Liver (tissue), 9 donors: ENCODE results near the gene HIP1. TPM values are rescaled to one million over a fixed set of nuclear protein-coding genes. Genes with fewer than 3 reads are reported as not detected.

Experiments
- DNase-seq: peaks from one replicate; pipeline ENCODE4 v3.0.0-alpha.2; 2017; ENCODE audit warnings: low spot score
- H3K27ac ChIP-seq, 2 donors: one replicate each; pipeline ENCODE4 v1.7.0; 2013; ENCODE audit warnings: inconsistent platforms in 2 of 2, low read length in 2 of 2, control low read depth in 1 of 2, low read depth in 1 of 2, mild to moderate bottlenecking in 1 of 2
- H3K27me3 ChIP-seq, 4 donors: one replicate each; pipeline versions ENCODE4 v1.6.1 to v1.7.0; 2013; ENCODE audit warnings: low read length in 3 of 4, inconsistent platforms in 1 of 4, mild to moderate bottlenecking in 1 of 4, moderate library complexity in 1 of 4; ENCODE audit not compliant: control insufficient read depth in 4 of 4, insufficient read depth in 4 of 4
- H3K36me3 ChIP-seq, 4 donors: one replicate each; pipeline versions ENCODE4 v1.6.1 to v1.7.0; 2013; ENCODE audit warnings: low read length in 3 of 4, mild to moderate bottlenecking in 3 of 4, low read depth in 1 of 4, moderate library complexity in 1 of 4; ENCODE audit not compliant: control insufficient read depth in 4 of 4, insufficient read depth in 3 of 4
- H3K4me1 ChIP-seq, 4 donors: one replicate each; pipeline versions ENCODE4 v1.6.1 to v1.7.0; 2013; ENCODE audit warnings: low read length in 3 of 4, mild to moderate bottlenecking in 3 of 4, moderate library complexity in 1 of 4; ENCODE audit not compliant: control insufficient read depth in 4 of 4, insufficient read depth in 4 of 4
- H3K4me3 ChIP-seq, 3 donors: one replicate each; pipeline versions ENCODE4 v1.6.1 to v1.7.0; 2013; ENCODE audit warnings: low read length in 3 of 3, control low read depth in 1 of 3, low read depth in 1 of 3, mild to moderate bottlenecking in 1 of 3
- H3K9ac ChIP-seq, 2 donors: one replicate each; pipeline ENCODE4 v1.7.0; 2013; ENCODE audit warnings: low read length in 2 of 2, mild to moderate bottlenecking in 2 of 2, moderate library complexity in 2 of 2, control low read depth in 1 of 2, low read depth in 1 of 2
- H3K9me3 ChIP-seq, 4 donors: one replicate each; pipeline versions ENCODE4 v1.6.1 to v1.7.0; 2013; ENCODE audit warnings: low read length in 3 of 4; ENCODE audit not compliant: control insufficient read depth in 4 of 4
- EGR1 ChIP-seq, 2 donors: IDR thresholded peaks; 2 replicates each; pipeline ENCODE4 v1.6.1; 2016 to 2018; ENCODE audit warnings: antibody characterized with exemption in 2 of 2, low read depth in 2 of 2
- FOXA1 ChIP-seq: IDR thresholded peaks from 2 replicates; pipeline ENCODE4 v1.6.1; 2016; ENCODE audit warnings: antibody characterized with exemption
- FOXA2 ChIP-seq: IDR thresholded peaks from 2 replicates; pipeline ENCODE4 v1.6.1; 2016; ENCODE audit warnings: antibody characterized with exemption
- GABPA ChIP-seq, 2 donors: IDR thresholded peaks in 1 of 2; conservative IDR thresholded peaks in 1 of 2; 2 replicates each; pipeline ENCODE4 v1.6.1; 2016; ENCODE audit warnings: antibody characterized with exemption in 2 of 2, mild to moderate bottlenecking in 1 of 2, moderate library complexity in 1 of 2
- JUND ChIP-seq, 2 donors: IDR thresholded peaks; 2 replicates each; pipeline ENCODE4 v1.6.1; 2016; ENCODE audit warnings: antibody characterized with exemption in 2 of 2
- NR2F2 ChIP-seq: IDR thresholded peaks from 2 replicates; pipeline ENCODE4 v1.6.1; 2016; ENCODE audit warnings: antibody characterized with exemption
- RAD21 ChIP-seq, 2 donors: IDR thresholded peaks; 2 replicates each; pipeline ENCODE4 v1.6.1; 2016; ENCODE audit warnings: antibody characterized with exemption in 2 of 2, mild to moderate bottlenecking in 2 of 2
- RXRA ChIP-seq, 2 donors: IDR thresholded peaks; 2 replicates each; pipeline ENCODE4 v1.6.1; 2017 to 2018; ENCODE audit warnings: antibody characterized with exemption in 2 of 2, mild to moderate bottlenecking in 1 of 2
- SP1 ChIP-seq: IDR thresholded peaks from 2 replicates; pipeline ENCODE4 v1.6.1; 2018; ENCODE audit warnings: antibody characterized with exemption, mild to moderate bottlenecking
- TAF1 ChIP-seq: conservative IDR thresholded peaks from 2 replicates; pipeline ENCODE4 v1.6.1; 2016; ENCODE audit warnings: antibody characterized with exemption, mild to moderate bottlenecking
- YY1 ChIP-seq: IDR thresholded peaks from 2 replicates; pipeline ENCODE4 v1.6.1; 2016; ENCODE audit warnings: antibody characterized with exemption, mild to moderate bottlenecking
- WGBS: extraction: QIAGEN DNeasy Blood & Tissue Kit; methylation state at CpG from one replicate; pipeline ENCODE4 v1.1.7; 2013; 5-methylcytosine and 5-hydroxymethylcytosine counted together
- polyA plus RNA-seq, 2 donors: library from polyadenylated mRNA; stranded (reverse) in 1 of 2; unstranded in 1 of 2; fragments of 200-250 nt in 1 of 2; fragments of >200 nt in 1 of 2; fragmentation: Nextera tagmentation in 1 of 2; extraction: Ambion mirVana in 1 of 2; gene quantifications; one replicate each; pipeline versions ENCODE4 v1.2.1 to v1.2.3, GENCODE V29; 2013 to 2015
- total RNA-seq, 2 donors: library from RNA; depleted of rRNA; stranded (reverse); fragments of >200 nt; gene quantifications; one replicate each; pipeline ENCODE4 v1.2.3, GENCODE V29; 2014
- TF ChIP-seq, protein P1 (sequence below): fragments of 150-350 bp; IDR thresholded peaks from 2 replicates; pipeline ENCODE4 v1.5.1; 2017; ENCODE audit warnings: improper control_type of control experiment, low read depth, low read length; ENCODE audit not compliant: missing input control
- TF ChIP-seq, protein P2 (sequence below): IDR thresholded peaks from 2 replicates; pipeline ENCODE4 v1.6.1; 2016; ENCODE audit warnings: antibody characterized with exemption, mild to moderate bottlenecking
- TF ChIP-seq, protein P3 (sequence below): IDR thresholded peaks from 2 replicates; pipeline ENCODE4 v1.6.1; 2016; ENCODE audit warnings: antibody characterized with exemption
- donor health status: healthy.
- donor health status: healthy.
- donor health status: healthy.
- donor health status: healthy.
- donor health status: healthy.

Gene HIP1
- total and polyA plus RNA-seq, 4 donors, result 3.8 to 13.6 (median 7.8) TPM

DNA sequence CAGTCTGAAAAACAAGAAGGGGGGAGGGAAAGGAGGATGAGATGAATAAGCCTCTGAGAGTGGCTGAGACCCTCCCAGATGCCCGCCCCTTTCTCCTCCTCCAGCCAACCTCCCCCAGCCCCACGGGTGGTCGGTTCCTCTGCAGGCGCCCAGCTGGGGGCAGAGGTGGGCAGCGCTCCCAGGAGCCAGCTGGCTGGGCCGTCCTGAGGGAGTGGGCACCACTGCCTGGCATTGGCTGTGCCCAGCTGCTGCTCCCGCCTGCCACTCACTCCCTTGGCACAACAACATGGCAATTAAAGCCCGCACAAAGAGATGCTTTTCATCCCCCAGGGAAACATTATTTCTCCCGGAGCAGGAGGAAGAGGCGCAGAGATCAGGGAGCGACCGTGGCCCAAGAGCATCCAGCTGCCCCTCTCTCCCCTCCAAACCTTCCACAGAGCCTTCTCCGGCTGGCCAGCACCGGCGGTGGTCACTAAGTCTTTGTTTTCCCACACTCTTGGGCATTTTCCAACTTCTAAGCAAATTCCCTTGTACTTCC, 139.4 kb downstream of the HIP1 start (continued):
- TF ChIP-seq, protein P1, sequence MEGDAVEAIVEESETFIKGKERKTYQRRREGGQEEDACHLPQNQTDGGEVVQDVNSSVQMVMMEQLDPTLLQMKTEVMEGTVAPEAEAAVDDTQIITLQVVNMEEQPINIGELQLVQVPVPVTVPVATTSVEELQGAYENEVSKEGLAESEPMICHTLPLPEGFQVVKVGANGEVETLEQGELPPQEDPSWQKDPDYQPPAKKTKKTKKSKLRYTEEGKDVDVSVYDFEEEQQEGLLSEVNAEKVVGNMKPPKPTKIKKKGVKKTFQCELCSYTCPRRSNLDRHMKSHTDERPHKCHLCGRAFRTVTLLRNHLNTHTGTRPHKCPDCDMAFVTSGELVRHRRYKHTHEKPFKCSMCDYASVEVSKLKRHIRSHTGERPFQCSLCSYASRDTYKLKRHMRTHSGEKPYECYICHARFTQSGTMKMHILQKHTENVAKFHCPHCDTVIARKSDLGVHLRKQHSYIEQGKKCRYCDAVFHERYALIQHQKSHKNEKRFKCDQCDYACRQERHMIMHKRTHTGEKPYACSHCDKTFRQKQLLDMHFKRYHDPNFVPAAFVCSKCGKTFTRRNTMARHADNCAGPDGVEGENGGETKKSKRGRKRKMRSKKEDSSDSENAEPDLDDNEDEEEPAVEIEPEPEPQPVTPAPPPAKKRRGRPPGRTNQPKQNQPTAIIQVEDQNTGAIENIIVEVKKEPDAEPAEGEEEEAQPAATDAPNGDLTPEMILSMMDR, result no peak
- TF ChIP-seq JUND (IDR thresholded peaks at IDR 0.05), result no peak
- no peak for TF ChIP-seq SP1
- no peak for TF ChIP-seq TAF1
- no peak for TF ChIP-seq EGR1 (IDR thresholded peaks at IDR 0.05; ENCODE audit: low read depth in 2 of 2)

DNA sequence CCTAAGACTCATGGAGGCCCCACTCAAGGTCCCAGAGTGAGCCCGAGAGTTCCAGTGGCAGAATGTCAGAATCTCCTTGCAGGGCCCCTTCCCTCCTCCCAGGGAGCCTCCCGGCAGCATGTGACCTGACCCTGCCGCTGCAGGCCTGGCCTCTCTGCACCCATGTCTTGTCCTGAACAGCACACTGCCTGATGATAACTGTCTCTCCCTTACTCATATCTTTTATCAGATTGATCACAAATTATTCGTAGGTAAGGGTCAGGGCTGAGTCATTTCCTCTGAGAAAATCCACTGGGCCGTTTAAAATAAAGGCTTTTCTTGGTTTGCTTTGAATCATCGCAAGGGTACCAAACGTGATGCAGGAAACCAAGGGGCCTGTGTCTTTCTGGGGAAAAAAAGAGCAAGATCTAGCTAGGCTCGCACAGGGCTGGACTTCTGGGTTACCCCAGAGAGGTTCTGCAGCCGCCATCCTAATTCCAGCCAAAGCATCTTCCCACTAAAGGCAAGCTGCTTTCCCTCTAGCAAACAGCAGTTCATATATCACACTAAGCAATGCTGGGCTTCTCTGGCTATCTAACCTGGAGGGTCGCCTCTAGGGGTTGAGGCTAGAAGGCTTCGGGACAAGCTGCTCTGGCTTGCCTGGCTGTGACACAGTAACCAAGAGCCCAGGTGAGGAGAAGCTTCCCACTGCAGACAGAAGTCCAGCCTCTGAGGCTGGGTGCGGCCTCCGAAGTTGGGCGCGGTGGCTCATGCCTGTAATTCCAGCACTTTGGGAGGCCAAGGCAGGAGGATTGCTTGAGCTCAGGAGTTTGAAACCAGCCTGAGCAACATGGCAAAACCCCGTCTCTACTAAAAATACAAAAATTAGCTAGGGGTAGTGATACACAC, 141.8 kb downstream of the HIP1 start:
- no peaks in the 10 kb centered on the region for H3K9me3 ChIP-seq
- 80% methylated on average over 16 of the region's 16 CpGs for WGBS
- no peaks in the 10 kb centered on the region for H3K4me1 ChIP-seq
- no peaks in the 10 kb centered on the region for H3K27me3 ChIP-seq
- no peak overlapping the region for H3K27ac ChIP-seq
- peaks cover 3 to 20% (median 11%) of the 10 kb centered on the region in 4 donors for H3K36me3 ChIP-seq
- no peak overlapping the region for H3K4me3 ChIP-seq
- TF ChIP-seq, protein P2, sequence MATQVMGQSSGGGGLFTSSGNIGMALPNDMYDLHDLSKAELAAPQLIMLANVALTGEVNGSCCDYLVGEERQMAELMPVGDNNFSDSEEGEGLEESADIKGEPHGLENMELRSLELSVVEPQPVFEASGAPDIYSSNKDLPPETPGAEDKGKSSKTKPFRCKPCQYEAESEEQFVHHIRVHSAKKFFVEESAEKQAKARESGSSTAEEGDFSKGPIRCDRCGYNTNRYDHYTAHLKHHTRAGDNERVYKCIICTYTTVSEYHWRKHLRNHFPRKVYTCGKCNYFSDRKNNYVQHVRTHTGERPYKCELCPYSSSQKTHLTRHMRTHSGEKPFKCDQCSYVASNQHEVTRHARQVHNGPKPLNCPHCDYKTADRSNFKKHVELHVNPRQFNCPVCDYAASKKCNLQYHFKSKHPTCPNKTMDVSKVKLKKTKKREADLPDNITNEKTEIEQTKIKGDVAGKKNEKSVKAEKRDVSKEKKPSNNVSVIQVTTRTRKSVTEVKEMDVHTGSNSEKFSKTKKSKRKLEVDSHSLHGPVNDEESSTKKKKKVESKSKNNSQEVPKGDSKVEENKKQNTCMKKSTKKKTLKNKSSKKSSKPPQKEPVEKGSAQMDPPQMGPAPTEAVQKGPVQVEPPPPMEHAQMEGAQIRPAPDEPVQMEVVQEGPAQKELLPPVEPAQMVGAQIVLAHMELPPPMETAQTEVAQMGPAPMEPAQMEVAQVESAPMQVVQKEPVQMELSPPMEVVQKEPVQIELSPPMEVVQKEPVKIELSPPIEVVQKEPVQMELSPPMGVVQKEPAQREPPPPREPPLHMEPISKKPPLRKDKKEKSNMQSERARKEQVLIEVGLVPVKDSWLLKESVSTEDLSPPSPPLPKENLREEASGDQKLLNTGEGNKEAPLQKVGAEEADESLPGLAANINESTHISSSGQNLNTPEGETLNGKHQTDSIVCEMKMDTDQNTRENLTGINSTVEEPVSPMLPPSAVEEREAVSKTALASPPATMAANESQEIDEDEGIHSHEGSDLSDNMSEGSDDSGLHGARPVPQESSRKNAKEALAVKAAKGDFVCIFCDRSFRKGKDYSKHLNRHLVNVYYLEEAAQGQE, result no peak
- no peak for TF ChIP-seq FOXA1
- no peak for TF ChIP-seq YY1
- TF ChIP-seq FOXA2, result no peak
- no peak for TF ChIP-seq RAD21 (IDR thresholded peaks at IDR 0.05)
- no peak for TF ChIP-seq EGR1 (IDR thresholded peaks at IDR 0.05; ENCODE audit: low read depth in 2 of 2)
- TF ChIP-seq, protein P3, sequence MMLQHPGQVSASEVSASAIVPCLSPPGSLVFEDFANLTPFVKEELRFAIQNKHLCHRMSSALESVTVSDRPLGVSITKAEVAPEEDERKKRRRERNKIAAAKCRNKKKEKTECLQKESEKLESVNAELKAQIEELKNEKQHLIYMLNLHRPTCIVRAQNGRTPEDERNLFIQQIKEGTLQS, result no peak
- TF ChIP-seq NR2F2, result no peak
- TF ChIP-seq, protein P1, result no peak
- no peak for TF ChIP-seq JUND (IDR thresholded peaks at IDR 0.05)
- no peak for TF ChIP-seq RXRA (IDR thresholded peaks at IDR 0.05)
- no peak for TF ChIP-seq GABPA (IDR thresholded peaks at IDR 0.05 in 1 of 2, conservative IDR thresholded peaks at IDR 0.05 in 1 of 2)
- TF ChIP-seq TAF1, result no peak
- no peak overlapping the region for H3K9ac ChIP-seq
- no peak for DNase-seq
